GM18873 (cell line): Measurements from ENCODE around the gene TGM6.

Experiments used
- ATAC-seq: cut with Tn5 transposase; IDR thresholded peaks from one replicate; pipeline ENCODE4 v1.9.1; 2021; ENCODE audit warnings: mild to moderate bottlenecking, moderate library complexity, moderate number of reproducible peaks; ENCODE audit not compliant: unreplicated experiment, low FRiP score

TGM6 gene

DNA sequence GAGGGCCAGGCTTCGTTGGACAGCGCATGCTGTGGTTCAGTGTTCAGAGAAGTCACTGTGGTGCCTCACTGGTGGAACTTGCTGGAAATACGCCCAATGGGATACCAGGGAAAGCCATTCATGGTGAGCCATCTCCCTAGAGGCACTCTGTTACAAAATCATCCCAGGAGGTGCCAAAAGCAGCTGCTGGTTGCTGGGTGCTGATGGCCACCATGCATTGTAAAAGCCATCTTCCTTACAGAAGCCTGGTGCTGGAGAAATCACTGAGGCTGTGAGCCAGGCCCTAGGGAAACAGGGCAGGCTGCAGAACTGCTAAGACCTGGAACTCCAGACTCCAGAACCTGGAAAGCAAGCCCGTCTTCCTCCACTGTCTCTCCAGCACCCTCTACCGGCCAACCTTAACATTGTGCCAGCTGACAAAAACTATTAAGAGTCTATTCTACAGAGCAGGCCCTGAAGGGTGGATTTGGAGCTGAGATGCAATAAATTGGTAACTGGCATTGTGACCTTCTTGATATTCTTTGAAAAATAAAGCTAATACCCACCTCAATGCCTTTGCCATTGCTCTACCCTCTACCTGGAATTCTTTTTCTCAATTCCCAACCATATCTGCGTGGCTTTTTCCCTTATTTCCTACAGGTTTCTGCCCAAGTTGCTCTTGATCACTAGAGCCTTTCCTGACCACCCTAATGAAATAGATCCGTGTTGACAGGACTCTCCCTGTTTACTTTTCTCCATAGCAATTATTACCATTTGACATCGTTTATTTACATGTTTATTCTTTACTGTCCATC lies 71.4 kb downstream of the TGM6 start:
- no peak for ATAC-seq

GRCh38 chr20:2453792-2454191 lies 73.1 kb downstream of the TGM6 start:
- ATAC-seq: no peak

- no peak for ATAC-seq
These were observed 75.2 kb downstream of the TGM6 start for GRCh38 chr20:2455771-2456497.

GRCh38 chr20:2458919-2459499 lies 78.3 kb downstream of the TGM6 start:
- ATAC-seq: no peak

DNA sequence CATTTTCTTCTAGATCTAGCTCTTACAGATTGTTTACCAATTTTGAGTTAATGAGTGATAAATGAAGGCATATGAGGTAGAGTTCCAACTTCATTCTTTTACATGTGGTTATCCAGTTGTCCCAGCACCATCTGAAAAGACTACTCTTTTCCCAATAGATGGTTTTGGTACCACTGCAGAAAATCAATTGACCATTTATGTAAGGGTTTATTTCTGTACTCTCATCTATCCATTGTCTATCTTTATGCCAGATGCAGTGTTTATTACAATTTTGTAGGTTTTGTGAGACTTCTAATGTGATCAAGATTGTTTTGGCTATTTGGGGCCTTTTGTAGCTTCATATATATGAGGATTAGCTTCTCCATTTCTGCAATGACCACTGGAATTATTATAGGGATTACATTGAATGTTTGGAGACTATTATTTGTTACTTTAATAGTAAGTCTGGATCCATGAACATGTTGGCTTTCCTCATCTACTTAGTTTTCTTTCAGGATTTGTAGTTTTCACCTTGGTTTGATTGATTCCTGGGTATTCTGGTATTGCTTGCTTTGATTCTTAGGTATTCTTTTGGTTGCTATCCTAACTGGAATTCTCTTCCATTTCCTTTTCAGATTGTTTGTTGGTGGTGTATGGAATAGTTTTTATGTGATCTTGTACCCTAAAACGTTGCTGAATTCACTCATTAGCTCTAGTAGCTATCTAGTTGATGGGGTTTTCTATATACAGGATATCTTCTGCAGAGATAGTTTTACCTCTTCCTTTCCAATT lies 79.5 kb downstream of the TGM6 start:
- no peak for ATAC-seq

GRCh38 chr20:2460752-2461424 lies 80.2 kb downstream of the TGM6 start:
- no peak for ATAC-seq

DNA sequence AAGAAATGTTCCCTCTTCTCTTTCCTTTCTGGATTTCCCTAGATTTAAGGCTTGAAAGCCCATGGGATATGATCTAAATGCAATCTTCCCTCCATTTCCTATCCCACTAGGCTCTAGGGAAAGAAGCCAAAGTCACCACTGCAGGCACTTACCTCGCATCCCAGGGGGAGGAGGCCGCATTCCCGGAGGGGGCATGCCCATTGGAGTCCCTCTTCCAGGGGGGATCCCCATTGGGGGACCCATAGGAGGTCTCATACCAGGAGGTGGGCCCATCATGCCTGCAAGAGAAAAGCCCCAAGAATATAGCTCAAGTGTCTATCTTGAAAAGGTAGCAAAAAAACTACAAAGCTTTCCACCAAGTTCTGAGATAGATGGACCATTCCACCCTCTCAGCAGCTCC lies 81.8 kb downstream of the TGM6 start:
- no peak for ATAC-seq

GRCh38 chr20:2463616-2464365 lies 83.1 kb downstream of the TGM6 start:
- no peak for ATAC-seq

DNA sequence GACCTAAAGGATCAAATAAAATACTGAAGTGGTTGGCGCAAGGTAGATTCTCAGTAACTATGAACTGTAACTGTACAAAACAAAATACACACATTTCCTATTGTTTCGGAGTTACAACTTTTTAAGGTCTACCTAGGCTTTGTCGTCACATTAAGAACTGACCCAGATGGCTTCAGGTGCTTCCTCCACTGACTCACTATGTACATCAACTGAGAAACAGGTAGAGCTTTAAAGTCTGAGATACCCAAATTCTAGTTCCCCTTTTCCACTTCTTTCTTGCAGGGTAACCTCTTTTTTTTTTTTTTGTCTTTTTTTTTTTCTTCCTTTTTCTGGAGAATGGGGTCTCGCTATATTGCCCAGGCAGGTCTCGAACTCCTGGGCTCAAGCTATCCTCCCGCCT lies 84.4 kb downstream of the TGM6 start:
- ATAC-seq: no peak

GRCh38 chr20:2467412-2467811 lies 86.7 kb downstream of the TGM6 start:
- ATAC-seq: no peak

DNA sequence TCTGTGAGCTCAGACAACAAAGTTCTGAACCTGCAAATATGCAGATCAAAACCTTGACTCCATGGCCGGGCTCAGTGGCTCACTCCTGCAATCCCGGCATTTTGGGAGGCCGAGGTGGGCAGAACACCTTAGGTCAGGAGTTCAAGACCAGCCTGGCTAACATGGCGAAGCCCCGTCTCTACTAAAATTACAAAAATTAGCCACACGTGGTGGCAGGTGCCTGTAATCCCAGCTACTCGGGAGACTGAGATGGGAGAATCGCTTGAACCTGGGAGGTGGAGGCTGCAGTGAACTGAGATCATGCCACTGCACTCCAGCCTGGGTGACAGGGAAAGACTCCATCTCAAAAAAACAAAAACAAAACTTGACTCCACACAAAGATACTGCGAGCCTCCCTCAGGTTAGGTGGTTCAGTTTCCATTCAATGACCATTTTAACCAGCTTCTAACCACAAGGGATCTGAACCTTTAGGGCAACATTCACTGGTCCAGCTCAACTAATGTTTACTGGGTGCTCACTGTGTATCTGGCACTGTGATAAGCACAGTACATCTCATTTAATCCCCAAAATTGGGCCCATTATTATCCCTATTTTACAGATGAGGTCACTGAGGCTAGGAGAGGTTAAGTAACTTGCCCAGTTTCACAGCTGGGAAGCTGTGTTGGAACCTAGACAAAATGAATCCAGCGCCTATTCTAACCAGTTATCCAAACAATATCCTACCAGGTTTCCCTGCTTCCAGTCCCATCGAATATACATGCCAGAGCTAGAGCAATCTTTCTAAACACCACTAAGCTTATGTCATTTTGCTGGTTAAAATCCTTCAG lies 88.1 kb downstream of the TGM6 start:
- ATAC-seq: no peak

DNA sequence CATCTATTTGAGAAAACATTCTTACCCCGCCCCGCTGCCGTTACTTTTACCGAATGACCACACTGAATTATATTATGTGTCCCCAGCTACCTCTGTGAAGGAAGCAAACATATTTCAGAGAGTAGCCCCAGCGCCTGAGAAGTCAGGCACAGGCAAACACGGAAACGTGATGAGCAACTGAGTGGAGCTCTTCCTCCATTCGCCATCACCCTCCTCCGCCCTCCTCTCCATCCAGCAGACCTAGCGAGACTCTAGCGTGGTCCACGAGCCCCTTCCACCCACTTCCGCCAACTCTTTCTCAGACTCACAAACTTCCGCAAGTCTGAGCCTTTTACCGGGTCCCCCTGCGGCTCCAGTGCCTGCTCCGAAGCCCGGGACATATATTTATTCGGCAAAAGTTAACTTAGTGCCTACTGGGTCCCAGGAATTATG lies 89.3 kb downstream of the TGM6 start:
- ATAC-seq: peak; percentile 27

GRCh38 chr20:2470423-2471193 lies 89.9 kb downstream of the TGM6 start, which contains the start of gene SNRPB:
TSS of gene SNRPB (minus strand) at chr20:2470789. CDS start at chr20:2470690, 99 bp downstream.
- ATAC-seq: peak; percentile 97

DNA sequence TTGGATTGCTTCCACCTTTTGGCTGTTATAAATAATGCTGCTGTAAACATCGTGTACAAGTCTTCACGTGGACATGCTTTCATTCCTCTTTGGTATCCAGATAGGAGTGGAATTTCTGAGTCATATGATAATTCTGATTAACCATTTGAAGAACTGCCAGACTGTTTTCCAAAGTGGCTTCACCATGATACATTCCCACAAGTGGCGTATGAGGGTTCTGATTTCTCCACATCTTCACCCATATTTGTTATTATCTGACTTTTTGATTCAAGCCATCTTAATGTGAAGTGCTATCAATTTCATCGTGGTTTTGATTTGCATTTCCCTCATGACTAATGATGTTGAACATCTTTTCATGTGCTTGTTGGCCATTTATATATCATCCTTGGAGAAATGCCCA lies 92.8 kb downstream of the TGM6 start:
- no peak for ATAC-seq

- no peak for ATAC-seq
These were observed 95.4 kb downstream of the TGM6 start for GRCh38 chr20:2475850-2476741.

DNA sequence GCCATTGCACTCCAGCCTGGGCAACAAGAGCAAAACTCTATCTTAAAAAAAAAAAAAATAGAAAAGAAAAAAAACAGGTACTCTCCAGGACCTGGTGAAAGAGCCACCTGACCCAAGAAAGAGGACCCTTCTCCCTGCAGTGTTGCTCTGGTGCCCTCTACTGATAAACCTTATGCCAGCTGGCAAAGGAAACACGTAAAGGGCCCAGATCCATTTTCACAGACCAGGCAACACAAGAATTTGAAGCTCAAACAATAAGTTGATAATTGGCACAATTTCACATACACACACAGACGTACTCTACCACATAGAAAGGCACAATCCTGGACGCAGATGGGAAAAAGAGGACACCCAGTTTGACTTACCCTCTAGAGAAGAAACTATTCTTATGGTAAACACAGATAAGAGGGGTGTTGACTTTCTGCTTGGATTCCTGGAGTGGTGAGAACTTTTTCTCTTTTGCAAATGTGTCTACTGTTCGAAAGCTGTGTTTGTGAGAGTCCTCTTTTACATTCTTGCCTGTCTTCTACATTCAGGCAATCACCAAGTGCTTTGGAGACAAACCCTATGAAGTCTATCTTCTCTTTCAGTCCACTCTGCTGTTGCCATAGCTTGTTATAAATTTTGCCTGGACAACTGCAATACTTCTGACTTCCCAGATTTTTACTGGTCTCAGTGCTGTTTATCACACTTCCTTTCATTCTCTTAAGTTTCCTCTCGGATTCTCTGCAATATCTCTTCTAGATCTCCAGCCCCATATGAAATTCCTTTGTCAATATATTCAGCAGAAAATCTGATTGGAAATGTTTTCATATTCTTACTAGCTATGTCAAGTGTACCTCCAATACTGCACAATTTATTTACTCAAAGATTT lies 96.3 kb downstream of the TGM6 start:
- no peak for ATAC-seq
